Stimulated activated CD8-positive, alpha-beta memory T cell treated with anti-CD3 and anti-CD28 coated beads, Interleukin-15, amount 100 ng/mL, for 4 hours (primary cell): Measurements from ENCODE around the gene TBC1D10B.

Experiments
- DNase-seq, 2 donors: peaks; one replicate each; pipeline ENCODE4 v3.0.0-alpha.2; 2020; ENCODE audit warnings: low read depth in 2 of 2

TBC1D10B gene

GRCh38 chr16:30374538-30374937, 4.2 kb upstream of the TBC1D10B start, which contains the start of gene MYL11:
MYL11 (plus strand) TSS chr16:30374802; CDS start chr16:30374858, 56 bp downstream.
- DNase-seq, result no peak

GRCh38 chr16:30372725-30373124, 2.4 kb upstream of the TBC1D10B start:
- DNase-seq, result no peak

- DNase-seq, result no peak
These were observed 1.9 kb upstream of the TBC1D10B start for GRCh38 chr16:30372038-30372712.

GRCh38 chr16:30371248-30371816, 1.0 kb upstream of the TBC1D10B start:
- no peak for DNase-seq

GRCh38 chr16:30369938-30370455, 297 bp downstream of the TBC1D10B start:
- no peak for DNase-seq

GRCh38 chr16:30369091-30369937, 980 bp downstream of the TBC1D10B start:
- no peak for DNase-seq

- DNase-seq, result no peak
These were observed 1.6 kb downstream of the TBC1D10B start for GRCh38 chr16:30368792-30369090.

- DNase-seq, result no peak
These were observed 2.0 kb downstream of the TBC1D10B start for GRCh38 chr16:30368122-30368791.

GRCh38 chr16:30367349-30368009, 2.8 kb downstream of the TBC1D10B start:
- no peak for DNase-seq

- DNase-seq, result no peak
These were observed 3.8 kb downstream of the TBC1D10B start for GRCh38 chr16:30366511-30366910.

GRCh38 chr16:30365200-30365599, 5.1 kb downstream of the TBC1D10B start:
- DNase-seq, result no peak

GRCh38 chr16:30361180-30361579, 9.1 kb downstream of the TBC1D10B start:
- no peak for DNase-seq

- no peak for DNase-seq
These were observed 10.5 kb downstream of the TBC1D10B start for GRCh38 chr16:30359871-30360170.

GRCh38 chr16:30358990-30359870, 11.1 kb downstream of the TBC1D10B start:
- no peak for DNase-seq

GRCh38 chr16:30358577-30358936, 11.7 kb downstream of the TBC1D10B start:
- no peak for DNase-seq

GRCh38 chr16:30357715-30358576, 12.3 kb downstream of the TBC1D10B start:
- DNase-seq, result no peak

GRCh38 chr16:30357085-30357714, 13.1 kb downstream of the TBC1D10B start:
- DNase-seq, result no peak

GRCh38 chr16:30356401-30357084, 13.8 kb downstream of the TBC1D10B start:
- DNase-seq, result no peak

- no peak for DNase-seq
These were observed 14.4 kb downstream of the TBC1D10B start for GRCh38 chr16:30355954-30356308.
